HT-29 (cell line): ENCODE data around the gene ROBO2. TPM values are rescaled to one million over a fixed set of nuclear protein-coding genes. Genes with fewer than 3 reads are reported as not detected.

Experiments
- DNase-seq: peaks from one replicate; pipeline ENCODE4 v3.0.0-alpha.2; 2015; ENCODE audit warnings: low spot score
- total RNA-seq: library from RNA; depleted of rRNA; stranded (reverse); fragments of >200 nt; shearing (Covaris generic); gene quantifications from 2 replicates; pipeline ENCODE4 v1.2.3, GENCODE V29; 2014

The ROBO2 gene
- total RNA-seq, 1 experiment from 2014 or later = 2.8 TPM

DNA sequence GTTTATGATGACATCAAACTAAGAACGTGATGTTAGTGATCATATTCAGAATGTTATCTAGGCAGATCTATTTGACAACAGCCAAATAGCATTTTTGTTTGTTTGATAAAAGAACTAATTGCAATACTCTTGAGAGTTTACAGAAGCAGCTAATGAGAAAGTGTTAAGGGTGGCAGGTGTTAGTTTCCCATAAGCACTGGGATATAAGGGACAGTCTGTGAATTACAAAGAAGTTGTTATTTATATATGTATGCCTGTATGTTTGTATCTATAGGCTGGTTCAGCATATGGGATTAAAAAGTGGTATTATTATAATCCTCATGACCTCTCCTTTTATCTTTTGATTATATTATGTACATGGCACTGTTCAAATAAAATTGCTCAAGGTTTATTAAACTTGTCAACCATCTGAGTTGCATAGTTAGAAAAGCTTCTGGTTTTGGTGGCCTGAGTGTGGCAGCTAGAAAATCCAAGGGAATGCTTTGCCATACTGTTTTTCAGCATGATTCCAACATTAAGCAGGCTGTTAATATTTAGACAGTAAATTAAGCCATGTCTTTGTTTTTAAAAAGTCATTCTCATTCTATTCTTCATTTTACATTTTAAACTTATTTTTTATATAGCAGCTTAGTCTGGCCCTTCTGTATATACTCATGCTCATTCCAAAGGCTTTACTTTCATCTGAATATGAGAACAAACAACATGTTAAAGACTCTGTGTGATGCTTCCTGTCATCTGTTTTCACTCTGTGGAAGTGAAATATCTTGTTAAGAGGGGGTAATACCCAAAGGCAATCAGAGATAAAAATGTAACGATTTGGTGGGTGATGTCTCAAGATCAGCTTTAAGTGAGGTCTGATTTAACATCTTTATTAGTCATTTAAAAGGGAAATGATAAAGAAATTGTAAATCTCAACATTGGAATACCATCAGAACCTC lies 13.1 kb downstream of the ROBO2 start:
- DNase-seq = no peak

DNA sequence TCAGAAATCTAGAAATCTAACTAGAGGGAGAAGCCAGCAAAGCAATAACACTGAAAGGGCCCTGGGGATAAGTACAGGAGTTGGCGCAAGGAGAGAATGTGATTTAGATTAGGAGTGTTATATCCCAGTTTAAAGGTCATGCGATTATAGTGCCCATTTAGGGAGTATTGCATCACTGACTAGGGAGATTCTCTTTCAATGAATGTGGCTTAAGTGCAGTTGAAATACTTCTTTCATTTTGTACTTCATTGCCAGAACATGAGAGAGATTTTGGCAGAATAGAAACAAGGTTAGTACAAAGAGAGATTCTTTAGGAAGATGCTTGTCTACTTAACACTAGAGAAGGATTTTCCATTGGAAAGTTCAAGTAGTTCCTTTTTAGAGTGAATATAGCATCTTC lies 13.9 kb downstream of the ROBO2 start:
- DNase-seq = no peak

- DNase-seq = no peak
Measured at GRCh38 chr3:77055841-77056341, 16.0 kb downstream of the ROBO2 start.

- no peak for DNase-seq
Measured at GRCh38 chr3:77059354-77059753, 19.5 kb downstream of the ROBO2 start.

- DNase-seq = no peak
Measured at GRCh38 chr3:77063423-77063822, 23.5 kb downstream of the ROBO2 start.

- no peak for DNase-seq
Measured at GRCh38 chr3:77065750-77066149, 25.9 kb downstream of the ROBO2 start.

GRCh38 chr3:77066829-77067228 lies 26.9 kb downstream of the ROBO2 start:
- no peak for DNase-seq

DNA sequence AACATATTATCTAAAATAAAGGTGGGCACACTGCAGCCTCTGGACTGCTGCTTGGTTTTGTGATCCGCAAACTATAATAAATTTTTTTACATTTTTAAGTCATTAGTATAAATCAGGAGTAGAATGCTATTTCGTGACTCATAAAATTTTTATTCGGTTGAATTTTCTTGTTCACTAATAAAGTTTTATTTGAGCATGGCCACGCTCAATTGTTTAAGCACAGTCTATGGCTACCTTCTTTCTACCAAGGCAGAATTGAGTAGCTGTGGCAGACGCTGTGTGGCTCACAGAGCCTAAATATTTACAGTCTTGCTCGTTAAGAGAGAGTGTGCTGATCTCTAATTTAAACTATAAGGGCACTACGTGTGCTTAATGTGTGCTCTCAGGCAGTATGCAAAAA lies 28.9 kb downstream of the ROBO2 start:
- DNase-seq = no peak

DNA sequence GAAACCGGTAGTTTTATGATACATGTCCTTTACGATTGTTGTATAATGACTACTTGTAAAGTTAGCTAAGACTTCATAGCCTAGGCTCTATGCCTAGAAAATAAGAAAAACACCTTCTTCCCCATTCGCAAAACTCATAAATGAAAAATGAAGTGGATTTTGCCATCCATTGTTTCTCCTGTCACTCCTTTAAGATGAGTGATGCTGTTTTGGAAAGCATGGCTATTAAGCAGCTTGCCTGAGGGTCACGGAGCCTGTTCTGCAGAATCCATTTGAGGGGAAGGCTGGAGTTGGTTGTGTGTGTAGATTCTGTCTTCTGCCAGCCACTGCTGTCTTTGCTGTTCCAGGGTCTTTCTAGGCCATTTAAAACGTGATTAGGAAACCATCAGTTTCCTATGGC lies 31.5 kb downstream of the ROBO2 start:
- DNase-seq = no peak

- DNase-seq = no peak
Measured at GRCh38 chr3:77071809-77072208, 31.9 kb downstream of the ROBO2 start.

- DNase-seq = no peak
Measured at GRCh38 chr3:77072232-77072631, 32.3 kb downstream of the ROBO2 start.

- DNase-seq = no peak
Measured at GRCh38 chr3:77078279-77078678, 38.4 kb downstream of the ROBO2 start.

GRCh38 chr3:77079988-77080610 lies 40.2 kb downstream of the ROBO2 start:
- DNase-seq = no peak

DNA sequence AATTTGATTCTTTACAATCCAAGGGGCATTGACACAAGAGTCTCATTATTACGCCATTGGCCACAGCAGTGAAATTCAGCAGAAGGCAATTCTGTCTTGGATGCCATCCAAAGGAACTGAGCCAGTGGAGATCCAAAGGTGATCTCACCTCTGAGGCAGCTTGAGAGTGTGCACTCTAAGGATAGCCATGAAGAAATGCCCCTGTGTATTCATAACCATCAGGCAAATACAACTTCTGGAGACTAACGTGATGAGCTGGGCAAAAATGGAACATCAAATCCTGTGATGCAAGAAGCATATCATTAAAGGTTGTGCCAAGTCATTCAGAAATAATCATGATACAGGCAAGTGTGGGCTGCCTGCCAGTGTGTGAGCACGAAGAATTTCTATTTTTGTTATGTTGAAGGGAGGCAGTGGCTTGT lies 41.4 kb downstream of the ROBO2 start:
- peak; percentile 1 for DNase-seq

DNA sequence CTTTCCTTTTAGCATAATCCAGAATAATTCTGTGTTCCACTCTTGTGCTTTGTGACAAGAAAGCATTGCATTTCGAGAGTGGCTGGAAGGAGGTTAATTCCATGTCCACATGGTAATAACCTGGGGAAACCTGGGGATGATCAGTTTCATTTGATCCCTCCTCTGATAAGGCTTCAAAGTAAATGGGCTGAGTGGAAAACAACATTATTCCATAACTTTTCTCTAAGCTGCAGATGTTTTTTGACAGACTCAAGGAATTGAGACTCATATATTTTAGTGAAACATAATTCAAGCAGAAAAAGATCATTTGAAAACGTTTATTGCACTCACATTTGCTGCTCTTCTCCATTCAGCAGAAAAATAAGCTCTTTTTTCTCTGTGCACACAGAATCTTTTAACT lies 44.6 kb downstream of the ROBO2 start:
- DNase-seq = no peak

DNA sequence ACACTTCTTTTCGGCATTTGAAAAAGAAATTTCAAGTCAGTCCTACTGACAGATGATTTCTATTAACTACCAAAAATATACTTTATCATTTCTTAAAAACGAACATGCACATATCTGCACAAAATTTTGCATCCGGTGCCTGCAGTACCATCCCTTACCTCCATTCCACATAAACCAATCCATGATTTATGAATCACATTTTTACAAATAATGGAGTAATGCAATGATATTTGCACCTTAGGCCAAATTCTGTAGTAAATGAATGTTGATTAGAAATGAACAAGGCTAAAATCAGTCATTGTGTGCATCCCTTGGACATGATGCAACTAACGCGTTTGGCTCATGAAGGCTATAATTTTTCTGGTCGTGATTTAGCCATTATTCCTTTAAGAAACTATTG lies 46.5 kb downstream of the ROBO2 start:
- DNase-seq = no peak

GRCh38 chr3:77091809-77092208 lies 51.9 kb downstream of the ROBO2 start:
- DNase-seq = no peak

- DNase-seq = no peak
Measured at GRCh38 chr3:77093101-77093500, 53.2 kb downstream of the ROBO2 start.

DNA sequence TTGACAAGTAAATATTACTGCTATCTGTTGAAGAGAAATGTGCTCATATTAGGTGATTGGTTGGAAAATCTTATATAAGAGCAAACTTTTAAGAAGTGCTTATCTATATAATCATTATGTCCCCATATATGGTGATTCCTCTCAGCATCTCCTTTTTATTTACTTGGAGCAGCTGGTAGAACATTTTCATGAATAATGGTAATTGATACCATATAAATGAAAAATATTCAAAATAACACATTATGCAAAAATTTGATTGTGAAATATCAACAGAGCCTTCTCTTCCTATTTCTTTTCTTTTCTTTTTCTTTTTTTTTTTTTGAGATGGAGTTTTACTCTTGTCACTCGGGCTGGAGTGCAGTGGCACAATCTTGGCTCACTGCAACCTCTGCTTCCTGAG lies 56.2 kb downstream of the ROBO2 start:
- DNase-seq = no peak

GRCh38 chr3:77096966-77097890 lies 57.3 kb downstream of the ROBO2 start:
- no peak for DNase-seq

GRCh38 chr3:77102951-77103769 lies 63.3 kb downstream of the ROBO2 start:
- DNase-seq = no peak
